AG09309 (cell line): ENCODE results near the gene BABAM2.

Experiments used
- DNase-seq: peaks from one replicate; pipeline ENCODE4 v3.0.0-alpha.2; 2010; ENCODE audit warnings: low read depth
- H3K4me3 ChIP-seq: 2 replicates; pipeline ENCODE4 v1.5.1; 2011; ENCODE audit warnings: mild to moderate bottlenecking, low read depth, low read length, moderate library complexity; ENCODE audit not compliant: control insufficient read depth
- CTCF ChIP-seq: IDR thresholded peaks from 2 replicates; pipeline ENCODE4 v1.5.1; 2011; ENCODE audit warnings: mild to moderate bottlenecking, low read depth, low read length, inconsistent platforms; ENCODE audit not compliant: insufficient read depth, control insufficient read depth; ENCODE audit errors: missing control alignments

Gene BABAM2

GRCh38 chr2:27954221-27954673 is 63.7 kb downstream of the BABAM2 start:
- no peak overlapping the region for H3K4me3 ChIP-seq
- DNase-seq: no peak
- TF ChIP-seq CTCF: no peak

- TF ChIP-seq CTCF: peak; percentile 14
- DNase-seq: peak; percentile 98
- H3K4me3 ChIP-seq: no peak overlapping the region
Measured at GRCh38 chr2:27954771-27955383, 64.3 kb downstream of the BABAM2 start.

- no peak for DNase-seq
- H3K4me3 ChIP-seq: no peak overlapping the region
- TF ChIP-seq CTCF: no peak
Measured at GRCh38 chr2:27955384-27956161, 65.0 kb downstream of the BABAM2 start.

GRCh38 chr2:27956888-27957287 is 66.4 kb downstream of the BABAM2 start:
- TF ChIP-seq CTCF: no peak
- DNase-seq: peak; percentile 46
- no peak overlapping the region for H3K4me3 ChIP-seq

GRCh38 chr2:27958711-27959378 is 68.3 kb downstream of the BABAM2 start:
- DNase-seq: no peak
- H3K4me3 ChIP-seq: no peak overlapping the region
- no peak for TF ChIP-seq CTCF

GRCh38 chr2:27959496-27959895 is 69.0 kb downstream of the BABAM2 start:
- no peak overlapping the region for H3K4me3 ChIP-seq
- DNase-seq: no peak
- no peak for TF ChIP-seq CTCF
